ENCODE measurements around the gene EPHA1.
A peak's percentile ranks its signal among the peaks of the same experiment; 100 is the strongest.

The EPHA1 gene

DNA sequence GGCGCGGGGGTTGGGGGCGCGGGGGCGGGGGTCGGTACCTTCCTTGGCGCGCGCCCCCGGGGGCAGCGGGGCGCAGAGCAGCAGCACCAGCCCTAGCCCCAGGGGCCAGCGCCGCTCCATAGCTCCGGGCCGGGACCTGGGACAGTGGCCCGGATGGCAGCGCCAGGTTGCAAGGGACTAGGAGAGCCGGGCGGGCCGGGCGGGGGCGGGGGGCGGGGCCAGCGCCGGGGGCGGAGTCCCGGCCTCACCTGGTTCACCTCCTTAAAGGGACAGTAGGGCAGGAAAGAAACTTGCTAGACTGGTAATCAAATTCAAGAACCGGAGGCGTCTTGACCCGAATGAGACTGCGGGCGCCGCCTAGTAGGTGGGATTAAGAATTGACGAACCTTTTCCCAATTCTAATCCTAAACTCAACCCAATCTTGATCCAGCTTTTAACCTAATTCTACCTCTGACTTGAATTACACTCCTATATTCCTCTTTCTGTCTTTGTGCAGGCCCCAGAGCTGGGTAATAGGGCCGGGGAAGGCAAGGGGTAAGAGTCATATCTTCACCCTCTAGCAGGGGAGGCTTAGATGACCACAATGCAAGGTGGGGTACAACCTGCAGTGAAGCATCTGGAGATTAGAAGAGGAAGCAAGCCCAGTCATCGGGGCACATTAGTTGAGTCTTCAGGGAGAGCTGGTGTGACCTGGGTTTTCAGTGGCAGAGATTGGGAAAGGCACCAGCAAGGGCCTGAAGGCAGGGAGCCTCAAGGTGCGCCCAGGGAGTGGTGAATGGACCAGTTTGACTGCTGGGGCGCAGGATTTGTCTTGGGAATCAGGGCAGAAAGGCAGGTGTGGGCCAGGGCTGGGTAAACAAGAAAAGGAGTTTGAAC, at the start of gene EPHA1:
Gene EPHA1, minus strand, starts transcription at position 171 of the 876 bp plus-strand sequence. Its CDS starts 51 bp downstream, at position 120.
- DNase-seq: peak; percentile 61

DNA sequence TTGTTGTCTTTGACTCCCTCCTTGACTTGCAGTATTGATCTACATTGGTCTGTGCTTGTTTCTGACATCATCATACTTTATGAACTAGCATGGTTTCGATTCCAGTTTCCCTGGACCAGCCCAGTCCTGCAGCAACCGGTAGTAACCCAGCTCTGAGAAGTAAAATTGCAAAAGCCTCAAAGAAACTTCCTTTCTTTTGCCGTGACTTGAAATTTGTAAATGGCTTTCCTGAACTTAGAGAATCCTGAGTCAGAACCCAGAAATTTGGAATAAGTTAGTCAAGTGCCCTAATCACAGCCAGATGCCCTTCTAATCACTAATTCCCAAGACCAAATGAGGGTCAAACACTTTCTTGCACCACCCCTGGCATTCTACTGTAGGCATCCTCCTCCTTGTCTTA, 49.6 kb upstream of the EPHA1 start:
- no peak for DNase-seq

DNA sequence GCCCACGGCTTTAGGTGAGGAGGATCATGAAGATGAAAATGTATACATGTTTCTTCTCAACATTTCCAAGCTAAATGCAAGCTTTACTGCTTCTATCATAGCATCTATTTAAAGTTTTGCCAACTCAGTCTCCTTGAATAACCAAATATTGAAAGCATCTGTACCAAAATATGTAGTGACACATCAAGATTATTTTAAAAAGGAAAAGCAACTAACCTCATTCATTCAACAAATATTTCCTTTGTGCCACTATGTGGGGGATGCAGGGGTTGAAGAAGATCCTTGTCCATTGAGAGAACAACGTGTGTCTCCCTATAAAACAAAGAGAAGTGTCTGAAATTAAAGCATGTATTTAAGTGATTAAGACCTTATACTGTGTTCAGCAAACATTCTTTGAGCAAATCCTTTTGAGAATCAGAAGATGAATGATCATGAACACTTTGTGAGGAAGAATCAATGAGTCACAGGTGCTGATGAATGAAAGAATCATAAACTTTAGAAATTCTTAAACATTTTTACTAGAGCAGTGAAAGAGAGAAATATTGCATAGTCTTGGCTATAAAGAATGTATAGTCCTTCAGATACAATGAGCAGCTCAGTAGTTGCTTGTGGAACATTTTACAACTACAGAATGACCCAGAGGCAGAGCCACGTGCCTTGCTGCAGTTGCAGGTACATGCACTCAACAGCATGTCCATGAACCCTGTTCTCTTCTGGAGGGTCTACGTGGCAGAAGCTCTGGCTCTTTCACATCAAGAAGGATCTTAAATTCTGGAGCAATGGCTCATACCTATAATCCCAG, 48.5 kb upstream of the EPHA1 start:
- no peak for DNase-seq

GRCh38 chr7:143455942-143456341, 47.3 kb upstream of the EPHA1 start:
- no peak for DNase-seq

DNA sequence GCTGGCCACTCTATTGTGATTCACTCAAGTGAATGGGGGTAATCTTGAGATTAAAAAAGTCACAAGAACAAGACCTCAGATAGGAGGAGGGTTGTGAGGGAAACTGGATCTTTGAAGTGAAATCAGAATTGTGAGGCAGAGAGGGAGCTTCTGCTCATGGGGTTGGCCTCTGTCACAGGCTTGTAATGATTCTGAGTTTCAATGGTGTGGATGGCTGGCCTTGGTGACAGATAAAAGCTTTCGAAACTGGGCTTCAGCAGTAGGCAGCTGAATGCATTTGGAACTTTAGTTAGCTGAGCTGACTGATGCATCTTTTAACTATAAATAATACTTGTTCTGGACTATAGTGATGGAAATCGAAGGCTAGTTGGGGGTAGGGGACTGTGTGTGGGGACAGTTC, 46.8 kb upstream of the EPHA1 start:
- DNase-seq: no peak

DNA sequence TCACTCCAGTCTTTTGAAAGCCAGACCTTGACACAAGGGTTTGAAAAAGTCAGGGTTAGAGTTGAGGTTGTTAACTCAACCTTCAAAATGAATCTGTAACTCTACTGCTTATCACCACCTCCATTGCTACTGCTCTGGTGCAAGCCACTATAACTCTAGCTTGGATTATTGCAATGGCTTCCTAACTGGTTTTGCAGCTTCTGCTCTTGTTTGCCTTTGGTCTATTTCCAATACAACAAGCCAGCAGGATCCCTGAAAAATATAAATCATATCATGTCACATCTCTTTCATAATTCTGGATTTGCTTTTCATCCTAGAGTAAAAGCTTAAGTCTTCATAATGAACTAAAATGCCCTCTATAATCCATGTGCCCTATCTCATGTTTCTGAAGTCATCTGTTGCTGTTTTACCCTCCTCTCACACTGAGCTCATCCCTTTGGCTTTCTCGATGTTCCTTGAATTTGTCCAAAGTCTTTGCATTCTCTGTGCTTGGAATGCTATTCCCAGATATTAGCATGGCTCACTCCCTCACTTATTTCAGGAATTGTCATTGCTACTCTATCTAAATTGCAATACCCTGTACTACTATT, 45.5 kb upstream of the EPHA1 start:
- DNase-seq: no peak

- no peak for DNase-seq
These were observed 43.8 kb upstream of the EPHA1 start for GRCh38 chr7:143452495-143452894.

- DNase-seq: no peak
These were observed 43.1 kb upstream of the EPHA1 start for GRCh38 chr7:143451746-143452145.

DNA sequence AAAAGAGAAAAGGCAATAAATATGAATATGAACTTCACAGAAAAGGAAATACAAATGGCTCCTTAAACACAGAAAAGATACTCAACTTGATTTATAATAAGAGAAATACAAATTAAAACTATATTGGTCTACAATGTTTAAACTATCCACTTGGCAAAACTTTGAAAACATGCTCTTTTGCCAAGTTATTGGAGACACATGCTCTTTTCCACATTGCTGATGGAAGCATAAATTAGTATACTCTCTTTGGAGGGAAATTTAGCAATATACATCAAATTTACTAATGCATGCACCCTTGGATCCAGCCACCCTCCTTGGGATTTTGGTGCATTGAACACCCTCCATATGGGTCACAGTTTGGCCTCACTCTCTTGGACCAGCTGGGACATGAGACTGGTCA, 42.5 kb upstream of the EPHA1 start:
- no peak for DNase-seq

DNA sequence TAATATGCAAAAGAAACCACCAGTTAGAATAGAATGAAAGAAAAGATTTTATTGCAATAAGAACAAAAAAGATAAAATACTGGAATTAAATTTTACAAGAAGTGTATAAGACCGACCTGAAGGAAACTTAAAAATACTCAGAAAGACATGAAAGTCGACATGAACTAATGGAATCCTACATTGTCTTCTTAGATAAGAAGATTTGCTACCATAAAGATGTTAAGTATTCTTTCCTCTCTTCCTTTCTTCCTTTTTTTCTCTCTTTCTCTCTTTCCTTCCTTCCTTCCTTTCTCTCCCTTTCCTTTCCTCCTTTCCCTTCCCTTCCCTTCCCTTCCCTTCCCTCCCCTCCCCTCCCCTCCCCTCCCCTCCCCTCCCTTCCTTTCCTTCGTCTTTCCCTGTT, 41.1 kb upstream of the EPHA1 start:
- DNase-seq: no peak

GRCh38 chr7:143448429-143448828, 39.8 kb upstream of the EPHA1 start:
- DNase-seq: no peak

- DNase-seq: no peak
These were observed 38.8 kb upstream of the EPHA1 start for GRCh38 chr7:143447466-143447865.

GRCh38 chr7:143444785-143445184, 36.1 kb upstream of the EPHA1 start:
- DNase-seq: no peak

- no peak for DNase-seq
These were observed 35.6 kb upstream of the EPHA1 start for GRCh38 chr7:143444063-143444782.

GRCh38 chr7:143443153-143443552, 34.5 kb upstream of the EPHA1 start, which contains the start of gene TAS2R60:
Gene TAS2R60 (plus strand): TSS chr7:143443453. CDS start chr7:143443453, 0 bp downstream.
- no peak for DNase-seq

DNA sequence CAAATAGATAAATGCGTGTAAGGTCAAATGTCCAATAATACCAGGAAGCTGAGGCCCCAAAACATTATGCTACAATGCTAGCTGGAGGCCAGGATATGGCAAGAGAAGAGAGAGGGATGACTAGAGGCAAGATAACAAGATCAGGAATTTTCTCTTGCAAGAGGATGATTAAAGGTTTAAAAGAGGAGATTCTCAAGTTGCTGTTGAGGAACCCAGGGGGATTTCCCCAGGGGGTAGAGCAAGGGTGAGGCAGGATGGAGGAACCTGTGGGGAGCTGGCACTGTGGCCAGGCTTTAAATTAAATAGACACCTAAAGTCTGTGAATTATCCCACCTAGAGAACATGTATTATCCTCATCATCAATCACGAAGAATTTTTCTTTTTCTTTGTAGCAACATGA, 31.2 kb upstream of the EPHA1 start:
- no peak for DNase-seq

GRCh38 chr7:143437578-143437977, 28.9 kb upstream of the EPHA1 start:
- no peak for DNase-seq

- DNase-seq: no peak
These were observed 27.8 kb upstream of the EPHA1 start for GRCh38 chr7:143436325-143436946.

GRCh38 chr7:143435266-143435665, 26.6 kb upstream of the EPHA1 start:
- DNase-seq: no peak

DNA sequence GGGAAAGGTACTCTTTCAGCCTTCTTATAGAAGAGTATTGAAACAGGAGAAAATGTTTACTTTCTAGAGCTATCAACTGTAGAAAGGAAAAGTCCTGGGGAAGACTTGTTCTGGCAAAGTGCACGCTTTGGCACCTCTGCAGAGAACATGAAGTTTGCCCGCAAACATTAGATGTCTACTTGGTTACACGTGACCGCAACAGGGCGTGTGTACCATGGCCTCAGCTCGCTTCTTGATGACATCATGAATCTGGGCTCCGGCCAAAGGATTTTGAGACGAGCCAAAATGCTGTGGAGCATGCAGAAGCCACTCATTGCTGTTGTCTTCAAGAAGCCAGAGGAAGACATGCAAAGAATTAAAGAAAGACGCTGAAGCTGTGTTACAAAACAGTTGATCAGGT, 26.0 kb upstream of the EPHA1 start:
- DNase-seq: no peak

DNA sequence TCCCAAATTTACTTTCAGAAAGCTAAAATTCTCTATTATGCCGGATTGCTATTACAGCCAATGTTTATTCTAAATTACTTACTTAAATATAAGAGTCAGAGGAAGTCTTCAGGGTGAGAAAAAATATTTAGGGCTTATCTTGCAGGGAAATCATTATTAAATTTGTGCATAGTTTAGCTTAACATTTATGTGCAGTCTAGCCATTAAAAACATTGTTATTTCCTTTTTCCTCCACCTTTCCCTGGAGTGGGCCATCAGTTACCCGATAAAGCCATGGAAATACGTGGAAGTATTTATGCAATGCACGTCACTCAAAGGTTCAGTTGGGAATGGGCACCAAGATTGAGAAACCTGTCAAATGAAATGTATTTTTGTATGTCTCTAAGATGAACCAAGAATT, 25.1 kb upstream of the EPHA1 start:
- no peak for DNase-seq

DNA sequence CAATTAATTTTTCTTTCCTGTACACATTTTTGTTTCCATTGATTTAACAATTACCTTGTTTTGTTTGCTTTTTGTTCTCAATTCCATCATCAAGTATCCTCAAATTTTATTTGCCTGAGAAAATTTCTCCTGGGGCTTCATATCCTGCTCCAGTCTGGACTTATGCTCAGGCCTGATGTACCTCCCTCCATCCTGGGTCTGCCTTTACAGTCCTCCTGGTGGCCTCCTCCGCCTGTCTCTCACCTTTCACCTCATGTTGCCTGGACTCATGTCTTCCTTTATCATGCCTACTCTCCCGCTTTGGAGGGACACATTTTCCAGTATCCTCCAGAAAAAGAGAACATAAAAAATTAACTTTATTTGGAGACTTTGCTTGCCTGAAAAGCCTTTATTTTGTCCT, 22.5 kb upstream of the EPHA1 start:
- no peak for DNase-seq

All from stimulated activated CD4-positive, alpha-beta T cell treated with anti-CD3 and anti-CD28 coated beads, Interleukin-15, amount 100 ng/mL, for 24 hours (primary cell).